H1 (cell line): ENCODE measurements around the gene TMEM150B. TPM values are rescaled to one million over a fixed set of nuclear protein-coding genes. Genes with fewer than 3 reads are reported as not detected.

Experiments
- ASH2L ChIP-seq: fragments of 200-600, 300-600 bp; sonication (generic); IDR thresholded peaks from one replicate; pipeline ENCODE4 v1.7.1; 2017; ENCODE audit warnings: low read length
- BRCA1 ChIP-seq: IDR thresholded peaks from 2 replicates; pipeline ENCODE4 v1.6.1; 2012; ENCODE audit warnings: low read depth, low read length, improper control_type of control experiment
- FOSL1 ChIP-seq: IDR thresholded peaks from 2 replicates; pipeline ENCODE4 v1.6.1; 2011; ENCODE audit warnings: mild to moderate bottlenecking, low read depth, low read length, moderate library complexity; ENCODE audit not compliant: insufficient read depth
- RFX5 ChIP-seq: IDR thresholded peaks from 2 replicates; pipeline ENCODE4 v1.6.1; 2011; ENCODE audit warnings: low read depth, low read length, improper control_type of control experiment, borderline replicate concordance
- SIN3A ChIP-seq, 2 experiments: IDR thresholded peaks in 1 of 2; conservative IDR thresholded peaks in 1 of 2; 2 replicates each; pipeline ENCODE4 v1.6.1; 2011 to 2012; ENCODE audit warnings: low read length in 2 of 2, improper control_type of control experiment in 1 of 2, low read depth in 1 of 2, mild to moderate bottlenecking in 1 of 2
- TAF1 ChIP-seq: IDR thresholded peaks from 2 replicates; pipeline ENCODE4 v1.6.1; 2011; ENCODE audit warnings: mild to moderate bottlenecking, low read depth, low read length
- polyA plus RNA-seq, 7 experiments: library from polyadenylated mRNA; depleted of rRNA in 3 of 7; stranded (reverse) in 5 of 7; unstranded in 2 of 7; fragments of >200 nt in 5 of 7; fragments of 200-250 nt in 2 of 7; gene quantifications; 1 replicate in 5 of 7; 2 replicates in 1 of 7; 4 replicates in 1 of 7; pipeline versions ENCODE4 v1.2.1 to v1.2.3, GENCODE V29; 2011 to 2013; ENCODE audit warnings: missing spikeins in 2 of 7, mixed read lengths in 2 of 7
- total RNA-seq: library from RNA; stranded (reverse); fragmentation: NEBNext Ultra II Directional; extraction: Animal tissue kit (Norgen Biotek cat#: 25700); gene quantifications from 2 replicates; pipeline ENCODE4 v1.2.1, GENCODE V29; 2021

TMEM150B gene
- total and polyA plus RNA-seq, 2 of the 8 experiments (the other 6 are each of a cell fraction or from before 2014, with no cell fraction given): 0.41 to 0.91 TPM

DNA sequence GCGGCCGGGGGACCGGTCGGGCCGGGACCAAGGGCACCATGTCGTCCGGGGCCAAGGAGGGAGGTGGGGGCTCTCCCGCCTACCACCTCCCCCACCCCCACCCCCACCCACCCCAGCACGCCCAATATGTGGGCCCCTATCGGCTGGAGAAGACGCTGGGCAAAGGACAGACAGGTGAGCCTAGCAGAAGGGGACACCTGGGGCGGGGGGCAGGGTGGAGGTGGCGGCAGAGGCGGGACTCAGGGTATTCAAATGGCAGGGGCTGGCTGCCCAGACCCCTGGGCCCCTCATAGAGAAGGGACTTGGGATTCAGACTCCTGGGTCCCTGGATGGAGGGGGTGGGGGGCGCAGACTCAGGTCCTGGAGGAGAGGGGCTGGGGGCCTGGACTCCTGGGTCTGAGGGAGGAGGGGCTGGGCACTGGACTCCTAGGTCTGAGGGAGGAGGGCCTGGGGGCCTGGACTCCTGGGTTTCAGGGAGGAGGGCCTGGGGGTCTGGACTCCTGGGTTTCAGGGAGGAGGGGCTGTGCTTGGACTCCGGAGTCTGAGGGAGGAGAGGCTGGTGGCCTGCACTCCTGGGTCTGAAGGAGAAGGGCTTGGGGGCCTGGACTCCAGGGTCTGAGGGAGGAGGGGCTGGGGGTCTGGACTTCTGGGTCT lies 40.6 kb downstream of the TMEM150B start (continued):
- TF ChIP-seq TAF1: no peak
- no peak for TF ChIP-seq FOSL1
- no peak for TF ChIP-seq RFX5
- no peak for TF ChIP-seq ASH2L
- no peak for TF ChIP-seq SIN3A (conservative IDR thresholded peaks at IDR 0.05 in 1 of 2, IDR thresholded peaks at IDR 0.05 in 1 of 2; ENCODE audit: low read depth in 1 of 2, low read length in 2 of 2)
- no peak for TF ChIP-seq BRCA1
- TF ChIP-seq, all 59 proteins: peak for 0
